Cortex of kidney (tissue), 1 donor: Measurements from ENCODE around the gene SHQ1.

ENCODE experiments used
- DNase-seq: peaks from one replicate; lab custom pipeline; 2025; lab: John Stamatoyannopoulos, UW

Gene SHQ1

DNA sequence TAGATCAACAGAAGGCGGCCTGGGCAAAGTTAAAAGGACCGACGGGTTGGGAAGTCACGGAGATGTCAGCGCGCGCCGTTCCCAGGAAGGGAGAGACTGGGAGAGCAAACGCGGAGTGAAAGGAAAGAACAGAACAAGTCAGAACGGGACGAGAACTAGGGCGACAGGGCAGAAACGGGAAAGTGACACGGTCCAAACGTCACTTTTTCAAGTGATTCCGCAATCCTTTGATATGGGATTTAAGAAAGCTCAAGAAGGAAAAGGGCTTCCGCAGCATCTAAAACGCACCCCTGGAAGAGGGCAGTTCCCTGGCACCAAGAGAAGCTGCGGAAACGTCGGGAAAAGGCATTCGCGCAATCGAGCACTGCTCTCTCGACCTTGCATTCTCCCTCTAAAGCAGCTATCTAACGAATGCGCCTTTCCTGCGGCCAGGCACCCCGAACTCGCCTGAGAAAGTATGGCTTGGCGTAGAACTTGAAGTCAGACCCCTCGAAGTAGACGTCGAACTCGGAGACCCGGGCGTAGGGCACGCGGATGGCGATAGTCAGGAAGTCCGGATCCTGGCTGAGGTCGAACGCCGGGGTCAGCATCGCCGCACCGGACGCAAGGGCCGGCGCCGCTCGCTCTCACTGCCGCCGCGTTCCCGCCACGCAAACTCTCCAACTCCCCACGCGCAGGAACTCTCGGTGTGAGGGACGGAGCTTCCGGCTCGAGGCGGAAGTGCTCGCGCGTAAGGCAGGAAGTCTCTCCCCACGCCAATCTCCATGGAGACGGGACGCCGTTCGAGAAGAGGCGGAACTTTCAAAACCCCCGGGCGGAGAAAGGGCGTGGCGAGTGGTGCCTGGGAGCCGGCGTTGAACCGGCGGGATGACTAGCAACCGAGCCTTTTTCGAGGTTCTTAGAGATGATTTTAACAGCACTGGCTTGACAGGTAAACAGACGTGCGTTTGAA lies at the start of gene SHQ1:
Gene SHQ1 (minus strand): TSS at position 695 of the 952 bp plus-strand sequence. CDS start 105 bp downstream, at position 590.
- peak; percentile 28 for DNase-seq

DNA sequence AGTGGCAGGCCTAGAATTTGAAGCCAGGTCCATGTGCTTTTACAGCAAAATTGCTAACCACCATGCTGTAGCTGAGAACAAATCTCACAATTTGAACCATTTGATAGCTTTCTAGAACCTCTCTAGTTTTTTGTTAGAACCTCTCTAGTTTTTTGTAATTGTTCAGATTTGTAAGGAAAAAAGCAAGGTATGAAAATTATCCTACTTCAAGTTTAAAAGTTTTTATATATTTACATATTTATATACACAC lies 49.4 kb upstream of the SHQ1 start:
- DNase-seq = no peak

DNA sequence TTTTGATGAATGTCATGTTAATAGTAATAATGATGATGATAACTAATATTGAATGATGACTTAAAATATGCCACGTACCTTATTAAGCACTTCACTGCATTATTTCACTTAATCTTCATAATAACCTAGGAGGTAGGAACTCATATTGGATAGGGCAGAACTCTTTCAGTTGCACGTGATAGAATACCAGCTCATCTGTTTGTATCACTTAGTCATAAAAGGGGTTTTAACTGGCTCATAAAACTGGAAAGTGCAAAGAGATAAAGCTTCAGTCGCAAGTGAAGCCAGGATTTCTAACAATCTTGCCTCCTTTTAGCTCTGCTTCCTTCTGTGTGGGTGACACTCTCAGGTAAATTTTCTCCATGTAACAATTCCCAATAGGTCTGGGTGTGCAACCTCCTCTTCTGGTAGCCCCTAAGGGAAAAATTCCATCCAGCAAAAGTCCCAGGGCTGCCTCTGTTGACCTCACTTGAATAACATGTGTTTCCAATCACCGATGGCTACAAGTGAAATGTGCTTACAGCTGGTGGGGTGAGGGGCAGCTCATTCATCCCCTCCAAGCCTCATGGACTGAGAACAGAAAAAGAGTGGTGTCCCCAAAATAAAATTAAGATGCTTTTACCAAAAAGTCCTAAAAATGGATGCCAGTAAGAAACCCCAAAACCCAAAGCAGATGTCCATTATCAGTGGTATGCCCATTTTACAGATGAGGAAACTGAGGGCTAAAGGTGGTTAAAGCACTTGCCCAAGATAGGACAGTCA lies 48.9 kb upstream of the SHQ1 start:
- DNase-seq = no peak

GRCh38 chr3:72894976-72895552 lies 46.8 kb upstream of the SHQ1 start:
- no peak for DNase-seq

DNA sequence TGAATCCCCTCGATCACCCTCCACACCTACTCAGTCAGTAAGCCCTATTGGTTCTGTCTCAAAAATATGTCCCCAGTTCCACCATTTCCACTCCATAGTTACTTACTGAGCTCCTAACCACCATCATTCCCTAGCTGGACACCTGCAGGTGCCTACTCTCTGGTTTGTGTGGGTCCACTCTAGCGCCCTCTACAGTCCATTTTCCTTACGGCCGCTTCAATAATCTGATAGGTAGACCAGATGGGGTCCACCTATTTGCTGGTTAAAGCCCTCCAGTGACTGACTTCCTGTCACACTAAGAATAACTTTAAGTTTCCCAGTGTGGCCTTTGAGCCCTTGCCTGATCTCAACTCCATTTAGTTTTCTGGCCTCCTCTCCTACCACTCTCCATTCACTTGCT lies 44.6 kb upstream of the SHQ1 start:
- no peak for DNase-seq

DNA sequence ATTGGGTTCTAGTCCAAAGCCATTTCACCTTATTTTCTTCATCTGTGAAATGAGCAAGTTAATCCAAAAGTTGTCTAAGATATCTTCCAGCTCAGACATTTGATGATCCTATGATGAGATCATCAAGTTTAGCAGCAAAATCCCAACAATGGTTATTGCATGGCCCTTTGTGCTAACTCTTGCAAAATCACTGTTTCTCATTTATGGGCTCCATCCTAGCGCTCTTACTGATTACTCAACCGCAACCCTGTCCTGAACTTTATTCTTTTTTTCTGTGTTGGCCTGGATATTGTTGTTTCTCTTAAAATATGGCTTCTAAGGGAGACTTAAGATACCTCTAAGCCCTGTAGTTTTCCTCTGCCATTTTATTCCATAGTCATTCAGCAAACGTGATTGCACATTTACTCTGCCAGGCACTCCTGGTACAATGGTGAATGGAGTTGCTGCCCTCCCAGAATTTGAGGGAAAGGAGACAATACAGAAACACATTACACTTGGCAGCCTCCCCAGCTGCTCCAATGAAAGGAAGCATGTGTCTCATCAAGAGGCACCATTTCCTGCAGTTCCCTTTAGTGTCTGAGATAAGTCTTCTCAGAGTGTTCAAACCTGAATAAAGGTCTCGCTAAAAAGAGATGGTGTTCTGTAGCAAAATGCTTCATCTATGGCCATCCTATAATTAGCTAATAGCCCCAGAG lies 44.0 kb upstream of the SHQ1 start:
- DNase-seq = no peak

GRCh38 chr3:72891053-72891855 lies 43.0 kb upstream of the SHQ1 start:
- DNase-seq = no peak

DNA sequence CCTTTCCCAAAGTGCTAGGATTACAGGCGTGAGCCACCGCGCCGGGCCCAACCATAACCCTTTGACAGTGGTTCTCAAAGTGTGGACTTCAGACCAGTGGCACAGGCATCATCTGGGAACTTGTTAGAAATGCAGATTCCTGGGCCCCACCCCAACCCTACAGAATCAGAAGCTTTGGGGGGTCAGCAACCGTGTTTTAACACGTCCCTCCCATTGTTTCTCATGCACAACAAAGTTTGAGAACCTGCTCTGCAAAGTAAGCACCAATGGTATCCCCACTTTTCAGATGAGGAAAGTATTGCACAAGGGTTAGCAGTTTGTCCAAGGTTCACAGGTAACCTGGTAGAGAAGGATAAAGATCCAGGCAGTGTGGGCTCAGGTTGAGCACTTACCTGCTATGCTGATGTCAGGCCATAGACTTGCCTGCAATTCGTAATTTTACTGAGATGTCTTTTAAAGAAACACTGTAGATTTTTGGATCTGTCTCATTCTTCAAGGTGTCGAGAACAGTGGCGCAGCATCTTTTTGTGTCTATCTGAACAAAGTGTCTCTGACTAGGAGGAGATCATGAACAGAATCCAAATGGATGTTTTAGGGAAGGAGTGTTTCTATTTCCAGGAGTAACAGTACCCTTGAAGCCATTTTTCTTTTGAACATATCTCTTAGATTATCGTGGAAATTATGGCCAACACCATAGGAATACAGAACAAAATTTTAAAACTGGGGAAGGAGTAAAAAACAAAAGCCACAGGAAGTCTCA lies 42.1 kb upstream of the SHQ1 start:
- no peak for DNase-seq

DNA sequence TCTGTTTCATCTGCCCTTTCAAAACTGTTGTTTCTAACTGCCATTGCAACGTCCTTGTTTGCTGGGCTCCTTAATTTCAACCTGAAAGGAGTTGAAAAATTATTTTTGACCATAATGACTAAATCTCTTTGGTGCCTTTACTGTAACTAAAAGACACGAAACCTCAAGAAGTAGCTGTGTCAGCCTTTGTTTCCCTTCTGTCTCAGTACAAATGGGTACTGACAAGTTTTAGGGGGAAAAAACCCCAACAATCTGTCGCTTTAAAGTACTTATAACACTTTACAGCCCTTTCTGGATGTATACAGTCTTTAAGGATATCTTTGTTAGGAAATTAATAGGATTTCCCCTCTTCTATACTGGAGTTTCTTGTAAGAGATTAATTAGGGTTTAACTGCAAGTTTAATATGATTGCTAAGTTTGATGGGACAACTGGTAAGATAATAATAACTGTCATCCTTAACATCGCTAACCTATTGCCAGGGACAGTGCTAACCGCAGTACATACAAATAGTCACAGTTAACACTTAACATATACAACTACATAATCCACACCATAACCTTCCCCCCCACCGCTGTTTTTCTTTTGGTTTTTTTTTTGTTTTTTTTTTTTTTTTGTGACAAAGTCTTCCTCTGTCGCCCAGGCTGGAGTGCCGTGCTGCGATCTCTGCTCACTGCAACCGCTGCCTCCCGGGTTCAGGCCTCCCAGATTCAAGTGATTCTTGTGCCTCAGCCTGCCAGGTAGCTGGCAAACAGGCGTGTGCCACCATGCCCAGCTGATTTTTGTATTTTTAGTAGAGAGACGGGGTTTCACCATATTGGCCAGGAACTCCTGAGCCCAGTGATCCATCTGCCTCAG lies 41.3 kb upstream of the SHQ1 start:
- DNase-seq = no peak

DNA sequence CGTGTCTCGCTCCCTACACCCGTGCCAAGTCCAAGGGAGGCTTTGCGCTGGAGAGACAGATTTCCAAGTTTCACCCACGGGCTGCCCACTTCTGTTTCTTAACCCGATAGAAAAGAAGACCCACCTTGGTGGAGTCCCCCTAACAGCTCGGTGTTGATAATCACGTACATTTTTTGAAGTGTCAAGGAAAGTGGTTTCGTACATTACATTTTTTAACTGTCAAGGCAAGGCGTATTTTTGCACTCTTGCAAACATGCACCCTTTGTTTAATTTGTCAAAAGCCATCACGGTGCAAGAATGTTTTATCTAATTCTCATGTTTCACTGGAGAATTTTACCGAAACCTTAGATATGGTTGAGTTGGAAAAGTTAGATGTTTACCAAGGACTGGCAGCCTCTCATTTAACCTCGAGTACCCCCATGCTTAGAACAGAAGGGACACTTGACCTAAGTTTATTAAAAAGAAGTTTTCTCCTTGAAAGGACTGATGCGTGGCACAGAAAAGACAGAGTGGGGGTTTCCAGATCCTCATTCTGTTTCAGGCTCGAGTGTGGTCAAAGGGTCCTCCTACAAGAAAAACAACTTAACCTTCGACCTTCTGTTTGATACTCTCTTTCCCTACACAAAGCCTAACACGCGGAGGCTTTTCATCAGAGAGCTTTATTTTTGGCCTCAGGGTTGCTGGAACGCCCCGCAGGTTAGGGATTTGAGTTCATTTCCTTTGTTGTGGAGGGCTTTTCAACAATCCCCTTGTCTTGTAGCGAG lies 40.5 kb upstream of the SHQ1 start:
- no peak for DNase-seq

GRCh38 chr3:72887705-72888545 lies 39.7 kb upstream of the SHQ1 start, which contains the start of gene GXYLT2:
Gene GXYLT2, plus strand, starts transcription at chr3:72888046. Its CDS starts 188 bp downstream, at chr3:72888234.
- DNase-seq = no peak

DNA sequence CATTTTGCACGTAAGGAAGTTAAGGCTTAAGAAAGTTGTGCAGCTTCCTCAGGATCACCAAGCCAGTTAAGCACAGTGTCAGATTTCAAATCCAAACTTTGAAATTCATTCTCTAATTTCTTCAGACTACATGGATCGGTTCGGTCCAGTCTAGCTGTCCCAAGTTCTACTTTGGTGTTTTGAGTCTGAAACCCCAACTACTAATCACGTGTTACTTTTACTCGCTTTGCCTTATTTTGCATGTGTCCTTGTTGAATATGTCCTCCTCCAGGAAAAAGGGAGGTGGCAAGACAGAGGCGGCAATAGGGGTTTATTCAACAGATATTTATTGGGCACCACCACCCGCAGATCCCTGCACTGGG lies 39.1 kb upstream of the SHQ1 start:
- DNase-seq = no peak

DNA sequence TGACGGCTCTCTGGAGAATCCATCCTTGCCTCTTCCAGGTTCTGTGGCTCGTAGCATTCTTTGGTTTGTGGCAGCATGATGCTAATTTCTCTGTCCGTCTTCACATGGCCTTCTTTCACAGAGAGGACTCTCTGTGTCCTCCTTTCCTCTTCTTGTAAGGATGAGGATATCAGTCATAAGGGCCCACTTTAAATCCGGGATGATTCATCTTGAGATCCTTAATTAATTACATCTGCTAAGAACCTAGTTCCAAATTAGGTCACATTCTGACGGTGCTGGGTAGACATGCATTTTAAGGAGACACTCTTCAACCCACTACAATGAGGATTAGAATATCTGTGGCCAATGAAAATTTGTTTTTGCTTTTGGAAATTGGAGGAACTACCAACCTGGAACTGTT lies 23.9 kb upstream of the SHQ1 start:
- no peak for DNase-seq

GRCh38 chr3:72862314-72863090 lies 14.3 kb upstream of the SHQ1 start:
- DNase-seq = no peak

DNA sequence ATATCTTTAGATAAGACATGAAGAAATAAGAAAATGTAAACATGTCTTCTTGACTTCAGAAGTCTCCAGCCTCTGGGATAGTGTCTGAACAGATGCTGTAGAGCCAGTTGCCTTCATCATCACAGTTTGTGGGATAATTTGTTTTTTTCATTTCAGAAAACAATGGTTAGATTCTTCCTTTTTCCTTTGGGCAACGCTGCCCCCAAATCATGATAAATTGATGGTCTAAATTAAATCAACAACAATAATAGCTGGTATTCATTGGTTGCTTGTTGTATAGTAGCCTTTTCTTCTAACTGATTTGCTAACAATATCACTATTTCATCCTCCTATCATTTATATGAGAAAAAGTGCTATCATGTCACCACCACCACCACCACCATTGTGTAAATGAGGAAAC lies 12.6 kb upstream of the SHQ1 start:
- DNase-seq = no peak

- no peak for DNase-seq
Measured at GRCh38 chr3:72860053-72860452, 11.8 kb upstream of the SHQ1 start.

- DNase-seq = no peak
Measured at GRCh38 chr3:72855001-72855400, 6.8 kb upstream of the SHQ1 start.
